ENCODE results near the gene OR7G3.

The OR7G3 gene

DNA sequence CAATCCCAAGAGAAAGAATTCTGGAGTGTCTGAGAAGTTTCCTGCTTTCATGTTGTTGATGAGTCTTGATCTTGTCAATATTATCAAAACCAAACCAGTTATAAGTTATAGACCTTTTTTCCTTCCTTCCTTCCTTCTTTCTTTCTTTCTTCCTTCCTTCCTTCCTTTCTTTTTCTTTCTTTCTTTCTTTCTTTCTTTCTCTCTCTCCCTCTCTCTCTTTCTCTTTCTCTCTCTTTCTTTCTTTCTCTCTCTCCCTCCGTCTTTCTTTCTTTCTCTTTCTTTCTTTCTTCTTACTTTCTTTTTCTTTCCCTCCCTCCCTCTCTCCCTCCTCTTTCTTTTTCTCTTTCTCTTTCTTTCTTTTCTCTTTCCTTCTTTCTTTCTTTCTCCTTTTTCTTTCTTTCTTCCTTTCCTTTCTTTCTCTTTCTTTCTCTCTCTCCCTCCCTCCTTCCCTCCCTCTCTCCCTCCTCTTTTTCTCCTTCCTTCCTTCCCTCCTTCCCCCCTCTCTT lies at the start of gene OR7G3:
Gene OR7G3 (minus strand): TSS at position 51 of the 506 bp plus-strand sequence. CDS start 0 bp downstream, at position 51.
- no peak for DNase-seq

GRCh38 chr19:9175326-9175725 lies 48.6 kb upstream of the OR7G3 start:
- no peak for DNase-seq

DNA sequence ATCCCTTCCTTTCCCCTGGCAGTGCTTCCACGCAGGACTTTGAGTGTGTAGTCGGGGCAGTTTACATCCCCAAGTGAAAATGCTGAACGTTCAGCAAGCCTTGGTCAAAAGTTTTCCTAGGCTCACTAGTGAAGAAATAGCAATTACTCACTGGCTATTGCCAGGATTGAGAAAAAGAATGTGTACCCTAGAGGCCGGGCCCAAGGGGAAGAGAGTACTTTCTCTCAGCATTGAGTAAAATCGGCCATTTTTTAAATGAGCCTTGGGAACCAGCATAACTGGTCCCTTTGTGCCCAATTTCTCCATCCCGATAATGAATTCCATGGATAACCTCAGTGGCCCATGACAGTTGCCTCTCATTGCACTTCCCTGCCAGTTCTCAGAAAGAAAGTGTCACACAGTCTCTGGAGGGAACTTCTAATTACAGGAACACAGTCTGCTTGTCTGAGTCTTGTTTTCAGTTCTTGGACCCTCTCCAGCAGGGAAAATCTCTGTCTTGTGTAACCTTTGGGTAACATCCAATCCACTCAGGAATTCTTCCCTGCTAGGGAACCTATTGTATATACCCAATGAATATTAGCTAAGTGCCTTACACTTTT lies 44.7 kb upstream of the OR7G3 start:
- DNase-seq: no peak

- no peak for DNase-seq
Measured at GRCh38 chr19:9166846-9167245, 40.1 kb upstream of the OR7G3 start.

GRCh38 chr19:9165261-9165660 lies 38.5 kb upstream of the OR7G3 start:
- no peak for DNase-seq

DNA sequence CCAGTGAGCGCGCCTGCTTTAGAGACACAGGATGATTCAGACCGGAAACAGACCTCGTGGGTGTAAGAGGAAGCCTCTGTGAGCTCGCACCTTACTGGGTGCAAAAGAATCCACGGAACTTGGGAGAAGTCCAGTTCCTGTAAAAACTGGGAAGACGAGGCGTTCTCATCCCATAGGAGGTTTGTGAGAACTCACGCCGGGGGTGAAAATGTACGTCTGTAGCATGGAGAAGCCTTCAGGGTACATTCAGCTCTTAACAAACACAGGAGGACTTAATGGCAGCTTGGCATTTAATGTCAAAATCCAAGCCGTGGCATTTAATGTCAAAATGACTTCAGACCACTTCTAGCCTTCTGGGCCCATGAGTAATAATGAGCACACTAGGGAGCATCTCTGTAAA lies 34.7 kb upstream of the OR7G3 start:
- DNase-seq: no peak

GRCh38 chr19:9159891-9160290 lies 33.1 kb upstream of the OR7G3 start:
- no peak for DNase-seq

DNA sequence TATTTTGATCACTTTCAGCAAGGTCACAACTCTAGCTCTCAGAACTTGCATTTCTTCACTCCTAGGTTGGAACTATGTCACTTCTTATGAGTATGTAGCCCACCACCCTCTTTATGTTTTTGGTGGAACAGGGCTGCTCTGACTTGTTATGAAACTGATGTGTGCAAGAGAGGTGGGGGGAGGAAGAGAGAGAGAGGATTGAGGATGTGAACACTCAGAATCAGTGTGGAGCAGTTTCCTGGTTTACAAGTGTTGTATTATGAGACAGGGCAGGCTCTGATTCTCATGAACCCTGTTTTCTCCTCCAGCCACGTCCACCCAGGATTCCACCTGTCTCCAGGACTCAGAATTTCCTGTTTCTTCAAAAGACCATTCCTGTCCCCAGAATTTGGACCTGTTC lies 29.6 kb upstream of the OR7G3 start:
- DNase-seq: no peak

DNA sequence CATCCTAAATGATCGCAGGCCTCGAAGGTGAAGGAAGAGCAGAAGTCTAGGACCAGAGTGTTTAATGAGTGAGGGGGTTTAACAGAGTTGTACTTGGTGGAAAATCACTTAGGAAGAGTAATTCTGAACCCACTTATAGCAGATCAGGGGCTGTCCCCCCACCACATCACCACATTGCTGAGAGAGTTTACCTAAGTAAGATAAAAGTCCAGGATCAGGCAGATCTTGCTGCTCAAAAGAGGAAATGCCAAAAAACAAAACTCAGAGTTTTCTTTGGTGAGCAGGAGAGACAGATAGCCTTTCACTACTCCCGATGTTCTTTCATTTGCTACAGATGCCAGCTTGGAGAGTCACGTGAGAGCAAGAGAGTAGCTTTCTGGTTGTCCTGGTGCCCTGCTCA lies 28.8 kb upstream of the OR7G3 start:
- no peak for DNase-seq

DNA sequence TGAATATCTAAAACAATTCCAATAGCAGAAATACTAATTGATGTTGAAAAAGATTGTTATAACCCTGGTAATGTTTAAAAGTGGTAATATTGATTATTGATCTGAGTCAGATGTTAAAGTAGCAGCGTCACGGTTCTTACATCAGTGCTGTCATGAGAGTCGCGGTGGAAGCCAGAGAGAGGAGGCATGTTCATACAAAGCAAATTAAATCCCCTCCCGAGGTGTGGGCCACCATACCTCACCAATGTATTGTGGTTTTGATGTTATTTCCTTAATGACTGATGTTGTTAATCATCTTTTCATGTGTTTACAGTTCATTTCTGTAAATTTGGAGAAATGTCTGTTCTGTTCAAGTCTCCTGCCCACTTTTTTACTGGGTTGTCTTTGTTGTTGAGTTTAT lies 24.6 kb upstream of the OR7G3 start:
- no peak for DNase-seq

DNA sequence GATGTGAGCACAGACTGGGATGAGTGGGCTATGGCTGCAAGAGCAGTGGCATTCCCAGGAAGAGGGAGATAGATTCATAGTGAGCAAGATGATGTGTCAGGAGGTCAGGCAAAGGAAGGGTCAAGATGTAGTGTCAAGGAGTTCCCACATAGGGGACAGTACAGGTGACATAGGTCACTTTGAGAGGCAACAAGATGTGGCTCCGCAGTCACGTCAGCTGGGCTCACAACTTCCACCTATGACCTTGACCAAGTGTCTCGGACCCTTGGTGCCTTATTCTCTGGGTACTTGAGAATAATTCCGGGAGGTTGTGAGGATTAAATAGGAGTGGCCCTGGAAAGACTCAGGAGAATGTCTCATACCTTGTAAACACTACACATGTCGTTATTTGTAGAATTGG lies 23.9 kb upstream of the OR7G3 start:
- no peak for DNase-seq

GRCh38 chr19:9149997-9150396 lies 23.2 kb upstream of the OR7G3 start:
- DNase-seq: no peak

DNA sequence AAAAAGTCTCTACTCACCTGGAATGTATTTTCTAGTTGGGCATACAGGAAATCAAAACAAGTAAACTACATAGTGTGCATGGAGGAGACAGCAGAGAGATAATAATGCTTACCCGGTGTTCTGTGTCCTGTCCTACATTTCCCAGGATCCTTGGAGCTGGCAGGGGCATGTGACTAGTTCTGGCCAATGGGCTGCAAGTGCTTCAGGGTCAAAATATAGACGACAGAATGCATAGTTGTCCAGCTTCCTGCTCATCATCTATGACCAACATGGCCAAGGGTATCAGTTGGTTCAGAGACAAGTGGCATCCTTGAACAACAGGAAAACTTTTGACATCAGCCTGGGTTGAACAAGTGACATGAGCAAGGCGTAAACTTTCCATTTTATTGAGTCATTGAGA lies 21.9 kb upstream of the OR7G3 start:
- DNase-seq: no peak

- DNase-seq: no peak
Measured at GRCh38 chr19:9146882-9147281, 20.1 kb upstream of the OR7G3 start.

- no peak for DNase-seq
Measured at GRCh38 chr19:9144920-9145319, 18.2 kb upstream of the OR7G3 start.

DNA sequence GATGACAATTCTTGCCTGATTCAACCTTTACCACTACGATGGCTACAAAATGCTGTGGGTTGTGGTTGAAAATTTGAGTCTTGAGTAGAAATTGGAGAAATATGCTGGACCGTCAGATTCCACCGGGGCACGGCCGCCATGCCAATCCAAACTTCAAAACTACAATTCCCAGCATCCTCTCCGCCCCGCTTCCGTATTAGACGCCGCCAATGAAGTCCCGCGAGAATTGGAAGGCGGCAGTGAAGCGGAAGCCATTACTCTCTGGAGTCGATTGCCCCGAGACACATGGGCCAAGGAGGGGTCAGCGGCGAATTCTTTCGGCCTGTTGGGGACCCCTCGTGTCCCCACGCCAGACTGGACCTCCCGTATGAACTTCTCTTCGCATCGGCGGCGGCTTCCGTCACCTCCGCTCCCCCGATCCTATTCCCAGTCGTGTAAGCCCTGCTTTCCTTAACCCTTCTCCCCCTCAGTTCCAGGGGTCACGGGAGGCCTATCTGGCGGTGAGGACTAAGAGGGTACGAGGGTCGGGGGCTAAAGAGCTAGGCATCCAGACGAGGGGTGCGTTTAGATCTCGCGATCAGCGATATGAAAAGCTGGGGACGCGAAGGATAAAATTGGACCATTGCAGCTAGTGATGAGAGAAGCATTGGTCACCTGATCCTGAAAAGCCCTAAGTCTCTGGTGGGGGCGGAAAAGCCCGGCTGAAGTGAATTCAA lies 13.6 kb upstream of the OR7G3 start, which contains the start of gene ZNF317:
Gene ZNF317 (plus strand): TSS at position 239 of the 716 bp plus-strand sequence. CDS start 15,620 bp downstream, outside the sequence.
- peak; percentile 66 for DNase-seq

DNA sequence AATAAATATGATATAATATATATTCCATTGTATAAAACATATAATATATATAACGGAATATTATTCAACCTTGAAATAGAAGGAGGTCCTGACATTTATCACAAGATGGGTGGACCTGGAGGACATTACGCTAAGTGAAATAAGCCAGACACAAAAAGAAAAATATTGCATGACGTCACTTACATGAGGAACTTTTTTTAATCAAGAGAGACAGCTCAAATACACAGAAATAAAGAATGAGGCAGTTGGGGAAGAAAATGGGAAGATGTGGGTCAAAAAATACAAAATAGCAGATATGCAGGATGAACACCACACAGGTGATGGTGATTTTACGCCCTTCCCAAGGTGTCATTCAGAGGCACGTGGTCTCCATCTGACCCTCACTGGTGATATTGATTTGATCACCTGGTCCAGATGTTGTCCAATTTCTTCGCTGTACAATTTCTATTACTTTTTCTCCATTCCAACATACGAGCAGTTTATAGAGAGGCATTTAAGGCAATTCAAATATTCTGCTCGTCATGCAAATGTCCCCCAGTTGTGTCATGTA lies 12.9 kb upstream of the OR7G3 start:
- no peak for DNase-seq

GRCh38 chr19:9132422-9132821 lies 5.7 kb upstream of the OR7G3 start:
- DNase-seq: no peak

DNA sequence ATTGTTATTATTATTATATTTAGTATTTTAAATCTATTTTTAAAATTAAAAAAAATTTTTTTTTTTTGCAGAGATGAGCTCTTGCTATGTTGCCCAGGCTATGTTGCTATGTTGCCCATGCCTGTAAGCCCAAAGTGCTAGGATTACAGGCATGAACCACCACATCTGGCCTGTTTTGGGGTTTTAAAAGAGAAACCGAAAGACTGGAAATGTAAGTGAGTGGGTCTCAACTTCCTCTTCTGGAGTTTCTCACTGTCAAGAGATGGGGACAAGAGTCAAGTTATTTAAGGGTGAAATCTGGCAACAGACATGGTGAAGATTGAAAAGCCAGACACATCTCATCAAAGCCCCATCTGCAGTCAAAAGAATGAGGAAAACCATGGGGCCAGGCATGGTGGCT lies 4.2 kb upstream of the OR7G3 start:
- no peak for DNase-seq

GRCh38 chr19:9128171-9128570 lies 1.4 kb upstream of the OR7G3 start:
- no peak for DNase-seq

GRCh38 chr19:9116547-9116946 lies 10.2 kb downstream of the OR7G3 start:
- no peak for DNase-seq

- no peak for DNase-seq
Measured at GRCh38 chr19:9115307-9115813, 11.4 kb downstream of the OR7G3 start, which contains the start of gene OR7G1. TSS of gene OR7G1 (minus strand) at chr19:9115763. CDS start at chr19:9115763, 0 bp downstream.

- DNase-seq: no peak
Measured at GRCh38 chr19:9109959-9110358, 16.8 kb downstream of the OR7G3 start.

DNA sequence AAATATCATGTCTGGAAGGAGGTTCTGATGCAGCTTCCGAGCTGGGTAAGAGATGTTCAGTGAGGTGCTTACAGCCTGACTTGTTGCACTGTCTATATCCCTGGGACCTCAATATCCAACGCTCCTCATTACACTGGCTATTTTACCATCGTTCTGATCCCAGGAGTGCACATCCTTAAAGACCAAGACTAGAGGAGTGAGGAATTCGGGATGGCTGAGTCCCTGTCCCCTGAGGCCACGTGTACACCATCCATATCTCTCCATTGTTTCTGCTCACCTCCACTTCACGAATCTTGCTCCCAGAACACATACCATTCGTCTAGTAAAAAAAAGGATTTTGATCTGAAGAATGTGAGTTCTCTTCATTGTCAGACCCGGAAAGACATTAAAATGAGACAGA lies 19.4 kb downstream of the OR7G3 start, which contains the start of gene OR7G2:
Gene OR7G2 (minus strand): TSS at position 101 of the 400 bp plus-strand sequence. CDS start 4,232 bp downstream, outside the sequence.
- DNase-seq: no peak

All from NCI-H187 treated with DMSO at 0.1 percent for 48 hours (cell line).